NCI-H1048 (cell line): ENCODE data around the gene LYZL4.

Source experiments
- DNase-seq: peaks from one replicate; lab custom pipeline; 2025; lab: John Stamatoyannopoulos, UW

LYZL4 gene

DNA sequence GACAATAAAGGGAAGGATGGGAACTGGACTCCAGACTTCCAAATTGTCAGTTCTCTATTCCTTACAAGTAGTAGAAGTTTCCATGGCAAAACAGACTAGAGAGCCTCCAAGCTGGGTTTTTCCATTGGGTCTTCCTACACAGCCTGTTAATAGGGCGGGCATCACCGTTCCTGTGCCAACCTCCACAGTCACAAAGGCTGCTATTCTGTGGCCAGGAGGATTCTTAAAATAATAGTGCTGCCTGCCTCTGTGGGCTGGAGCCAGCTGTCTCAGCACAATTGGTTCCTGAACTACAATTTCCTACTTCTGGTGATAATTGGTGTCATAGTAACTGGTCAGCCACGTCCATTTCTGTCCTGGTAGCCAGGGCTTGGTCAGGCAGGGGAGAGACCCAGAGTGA lies 38.6 kb downstream of the LYZL4 start:
- DNase-seq: no peak

DNA sequence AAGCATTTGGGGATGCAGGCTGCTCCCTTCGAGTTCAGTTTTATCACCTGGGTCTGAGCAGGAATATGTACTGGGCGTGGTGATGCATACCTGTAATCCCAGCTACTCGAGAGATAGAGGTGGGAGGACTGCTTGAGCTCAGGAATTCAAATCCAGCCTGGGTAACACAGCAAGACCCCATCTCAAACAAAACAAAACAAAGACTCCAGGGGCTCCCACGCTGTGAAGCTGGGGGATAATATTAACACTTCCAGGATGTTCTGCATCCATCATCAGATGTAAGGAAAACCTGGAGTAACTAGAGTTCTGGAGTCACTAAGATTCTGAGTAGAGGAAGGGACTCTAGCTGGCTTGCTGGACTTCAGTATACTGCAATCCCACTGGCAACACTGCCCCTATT lies 40.6 kb downstream of the LYZL4 start:
- no peak for DNase-seq

DNA sequence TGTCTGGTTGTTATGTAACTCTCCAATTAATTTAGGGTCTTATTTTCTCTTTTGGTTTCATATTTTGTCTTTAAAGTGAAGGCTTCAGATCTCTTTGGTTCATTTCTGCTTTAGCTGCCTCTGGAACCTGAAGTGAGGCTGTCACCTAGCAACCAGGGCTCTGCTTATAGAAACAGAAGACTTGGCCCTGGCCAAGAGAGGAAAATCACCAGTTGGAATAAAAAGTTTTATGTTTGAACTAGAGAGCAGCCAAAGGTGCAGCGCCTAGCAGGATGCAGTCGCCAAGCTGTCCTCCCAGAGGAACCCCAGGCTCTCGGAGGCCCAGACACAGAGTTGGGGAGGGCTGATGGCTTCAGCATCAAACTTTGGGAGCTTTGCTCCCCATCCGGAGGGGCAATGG lies 41.1 kb downstream of the LYZL4 start:
- DNase-seq: no peak

DNA sequence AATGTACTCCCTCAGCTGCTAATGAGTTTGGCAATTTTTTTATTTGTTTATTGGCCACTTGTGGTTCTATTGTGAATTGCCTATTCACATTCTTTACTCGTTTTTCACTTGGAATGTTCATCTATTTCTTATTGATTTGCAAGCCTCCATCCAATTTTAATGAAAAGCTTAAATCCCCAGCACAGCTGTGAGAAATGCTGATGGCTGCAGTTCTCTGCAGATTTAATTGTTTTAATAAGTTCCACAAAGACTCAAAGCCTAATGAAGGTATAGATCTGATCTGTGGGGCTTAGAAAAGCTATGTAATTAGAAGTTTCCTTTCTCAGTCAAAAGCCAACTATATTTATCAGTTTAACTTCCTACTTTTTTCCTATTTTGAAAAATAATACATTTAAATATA lies 41.5 kb downstream of the LYZL4 start:
- no peak for DNase-seq

DNA sequence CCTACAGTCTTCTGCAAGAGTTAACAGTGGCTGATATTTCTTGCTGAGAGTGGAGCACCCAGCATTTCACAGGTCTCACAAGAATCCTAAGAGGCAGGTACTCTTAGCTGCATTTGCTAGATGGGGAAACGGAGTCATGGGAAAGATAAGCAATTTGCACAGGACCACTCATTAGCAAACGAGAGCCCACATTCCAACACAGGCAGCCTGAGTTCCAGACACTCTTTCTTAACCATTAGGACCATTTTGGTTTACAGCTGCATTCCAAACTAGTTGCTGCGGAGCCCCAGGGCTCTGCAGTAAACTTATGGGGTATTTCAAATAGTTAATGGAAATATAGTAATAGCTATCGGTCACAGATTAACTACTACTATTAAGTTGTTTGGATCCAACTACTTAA lies 42.5 kb downstream of the LYZL4 start:
- no peak for DNase-seq

DNA sequence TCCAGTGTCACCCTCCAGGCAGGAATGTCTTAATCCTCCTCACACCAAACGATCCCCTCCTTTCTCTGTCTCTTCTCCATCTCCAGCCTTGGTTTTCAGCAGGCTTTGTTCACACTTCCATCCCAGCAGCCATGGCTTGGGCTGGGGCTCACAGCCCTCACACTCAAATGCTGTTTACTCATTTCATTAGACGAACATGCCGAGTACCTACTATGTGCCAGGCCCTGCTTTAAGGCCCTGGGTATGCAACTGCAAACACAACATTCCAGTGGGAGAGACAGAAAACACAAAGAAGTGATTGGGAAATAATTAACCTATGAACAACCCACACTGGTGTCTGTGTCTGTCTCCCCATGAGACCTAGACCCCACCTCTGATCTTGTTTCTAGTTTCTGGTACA lies 43.9 kb downstream of the LYZL4 start:
- DNase-seq: no peak

DNA sequence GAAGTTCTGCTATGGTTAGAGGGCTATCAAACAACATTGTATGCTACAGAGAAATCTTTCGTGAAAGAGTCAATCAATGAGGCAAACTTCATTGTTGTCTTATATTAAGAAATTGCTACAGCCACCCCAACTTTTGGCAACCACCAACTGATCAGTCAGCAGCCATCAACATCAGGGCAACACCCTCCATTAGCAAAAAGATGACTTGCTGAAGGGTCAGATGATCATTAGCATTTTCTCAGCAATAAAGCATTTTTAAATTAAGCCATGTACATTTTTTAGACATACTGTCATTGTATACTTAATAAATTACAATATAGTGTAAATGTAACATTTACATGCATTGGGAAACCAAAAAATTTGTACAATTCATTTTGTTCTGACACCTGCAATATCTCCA lies 53.1 kb downstream of the LYZL4 start:
- no peak for DNase-seq

DNA sequence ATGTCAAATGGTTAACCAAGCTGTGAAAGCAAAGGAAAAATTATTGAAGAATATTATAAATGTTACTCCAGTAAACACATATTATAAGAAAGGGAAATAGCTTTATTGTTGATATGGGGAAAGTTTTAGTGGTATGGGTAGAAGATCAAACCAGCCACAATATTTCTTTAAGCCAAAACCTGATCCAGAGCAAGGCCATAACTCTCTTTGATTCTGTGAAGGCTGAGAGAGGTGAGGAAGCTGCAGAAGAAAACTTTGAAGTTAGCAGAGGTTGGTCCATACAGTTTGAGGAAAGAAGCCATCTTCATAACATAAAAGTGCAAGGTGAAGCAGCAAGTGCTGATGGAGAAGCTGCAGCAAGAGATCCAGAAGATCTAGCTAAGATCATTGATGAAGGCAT lies 54.8 kb downstream of the LYZL4 start:
- no peak for DNase-seq

DNA sequence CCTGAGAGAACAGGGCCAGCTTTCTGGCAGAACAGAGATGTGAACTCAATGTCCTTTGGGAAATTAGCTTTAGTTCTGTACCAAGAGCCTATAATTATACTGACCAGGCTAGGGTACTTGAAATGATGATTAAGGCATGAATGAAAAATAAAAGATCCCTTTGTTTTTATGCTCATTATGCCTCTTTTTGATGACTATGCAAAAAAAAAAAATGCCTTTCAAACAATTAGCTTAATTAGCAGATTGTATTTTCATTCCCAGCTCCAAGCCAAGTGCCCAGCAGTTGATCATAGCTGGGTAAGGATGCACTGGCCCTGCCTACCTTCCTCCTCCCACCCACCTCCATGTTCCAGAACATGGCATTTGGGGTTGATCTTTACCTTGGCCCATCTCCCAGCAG lies 56.8 kb downstream of the LYZL4 start:
- DNase-seq: no peak

DNA sequence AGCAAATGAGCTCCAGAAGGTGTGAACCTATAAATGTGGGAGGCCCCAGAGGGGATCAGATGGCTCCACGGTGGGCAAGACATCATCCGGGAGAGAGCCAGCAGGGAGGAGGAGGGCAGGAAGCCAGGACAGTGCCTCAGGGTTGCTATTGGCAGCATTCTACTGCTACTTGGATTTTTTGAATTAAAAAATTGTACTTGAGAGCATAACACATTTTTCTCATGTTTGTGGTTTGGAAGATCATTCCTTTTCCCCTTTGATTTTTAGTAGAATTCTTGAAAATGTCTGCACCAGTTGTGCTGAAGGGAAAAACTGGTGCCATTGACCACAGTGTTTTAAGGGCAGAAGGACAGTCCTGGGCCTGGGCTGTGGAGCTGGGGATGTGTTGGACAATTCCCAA lies 59.2 kb downstream of the LYZL4 start:
- DNase-seq: no peak

DNA sequence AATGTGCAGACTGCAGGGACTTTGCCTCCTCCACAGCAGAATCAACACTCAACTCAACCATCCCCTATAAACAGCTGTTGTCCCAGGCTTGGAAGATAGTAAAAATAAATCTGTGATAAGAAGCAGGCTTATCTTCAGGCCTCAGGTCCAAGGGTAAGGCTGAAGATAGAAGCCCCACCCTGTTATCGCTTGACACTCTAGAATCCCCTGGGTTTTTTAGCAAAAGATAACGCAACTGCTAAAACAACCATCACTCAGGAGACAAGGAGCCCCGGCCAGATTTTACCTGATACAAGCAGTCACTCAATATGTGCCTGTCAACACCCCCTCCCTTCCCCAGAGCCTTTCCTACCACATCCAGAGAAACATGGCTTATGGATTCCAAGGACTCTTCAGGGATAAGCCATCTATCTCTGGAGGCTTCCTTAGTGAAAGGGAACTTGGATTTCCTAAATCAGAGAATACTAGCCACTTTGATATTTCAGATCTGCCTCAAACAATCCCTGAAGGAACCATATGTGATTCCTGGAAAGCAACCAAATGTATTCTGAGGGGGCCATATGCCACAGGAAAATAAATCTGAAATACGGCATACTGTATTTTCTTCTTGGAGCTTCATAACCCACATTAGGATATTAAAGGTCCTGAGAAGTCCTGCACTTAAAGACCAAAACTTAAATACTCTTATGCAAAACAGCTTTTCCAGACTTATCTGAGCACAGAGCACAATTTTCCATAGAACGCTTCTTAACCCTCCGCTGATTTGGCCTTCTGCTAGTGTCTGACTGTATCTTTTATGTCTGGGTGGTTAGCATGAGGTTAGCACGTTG lies 60.4 kb downstream of the LYZL4 start:
- DNase-seq: no peak

DNA sequence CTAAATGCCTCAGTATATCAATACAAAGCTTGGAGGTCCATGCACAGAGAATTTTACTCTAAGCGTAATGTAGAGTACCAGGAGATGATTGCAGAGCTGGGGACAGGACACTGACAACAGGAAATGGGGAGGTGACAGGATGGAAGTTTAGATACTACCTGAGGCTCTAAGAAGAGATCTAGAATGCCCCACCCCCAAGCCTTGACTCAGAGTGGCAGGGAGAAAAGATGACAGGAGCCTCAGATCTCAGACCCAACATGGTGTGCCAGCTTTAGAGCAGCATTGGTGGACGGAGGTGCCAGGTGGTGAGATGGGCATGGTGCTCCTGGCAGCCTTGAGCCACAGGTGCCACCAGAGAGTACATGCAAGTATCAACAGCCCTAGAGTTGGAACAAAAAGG lies 62.5 kb downstream of the LYZL4 start:
- no peak for DNase-seq
